Activated CD8-positive, alpha-beta T cell treated with anti-CD3 and anti-CD28 coated beads for 36 hours (primary cell): Measurements from ENCODE around the gene HRH1. TPM values are rescaled to one million over a fixed set of nuclear protein-coding genes. Genes with fewer than 3 reads are reported as not detected.

Experiments used
- ATAC-seq: fragments of 200-7000 bp; cut with Tn5 transposase; one replicate; pipeline ENCODE4 v1.10.0; 2021; ENCODE audit warnings: mild to moderate bottlenecking, moderate library complexity
- CTCF ChIA-PET: fragments of 350-600 bp; sonication (Branson Sonifier 250); formaldehyde crosslinking; loops from one replicate; lab custom pipeline; 2021; ENCODE audit warnings: antibody characterized with exemption; lab: Charles Lee
- POLR2A ChIA-PET: fragments of 350-600 bp; sonication (Branson Sonifier 250); formaldehyde crosslinking; loops from one replicate; lab custom pipeline; 2021; ENCODE audit warnings: antibody characterized with exemption; lab: Charles Lee
- DNase-seq: peaks from one replicate; pipeline ENCODE4 v3.0.0-alpha.2; 2020
- H3K27ac Mint-ChIP-seq: one replicate; pipeline ENCODE4 v1.8.0; 2021; ENCODE audit warnings: mild to moderate bottlenecking, mixed read lengths
- H3K27me3 Mint-ChIP-seq: one replicate; pipeline ENCODE4 v1.8.0; 2021; ENCODE audit warnings: mixed read lengths
- H3K36me3 Mint-ChIP-seq: one replicate; pipeline ENCODE4 v1.8.0; 2021; ENCODE audit warnings: low read depth, mixed read lengths
- H3K4me1 Mint-ChIP-seq: one replicate; pipeline ENCODE4 v1.8.0; 2021; ENCODE audit warnings: low read depth, mixed read lengths
- H3K4me3 Mint-ChIP-seq: one replicate; pipeline ENCODE4 v1.8.0; 2021; ENCODE audit warnings: mild to moderate bottlenecking, moderate library complexity, mixed read lengths
- H3K9me3 Mint-ChIP-seq: one replicate; pipeline ENCODE4 v1.8.0; 2021; ENCODE audit warnings: mixed read lengths
- intact Hi-C: fragments of 100-400 bp; cut with micrococcal nuclease; formaldehyde crosslinking; loops from one replicate; pipeline ENCODE4 v1.10.0; 2022
- total RNA-seq, 2 experiments: library from RNA; stranded (reverse); gene quantifications; one replicate each; pipeline ENCODE4 v1.2.3, GENCODE V29; 2021
- TF ChIP-seq, protein P1 (sequence below): fragments of 200-600 bp; IDR thresholded peaks from one replicate; pipeline ENCODE4 v1.8.0; 2022; ENCODE audit warnings: antibody characterized with exemption, mild to moderate bottlenecking

The HRH1 gene
- total RNA-seq, 2 experiments from 2014 or later, result 0.34 to 0.59 TPM

DNA sequence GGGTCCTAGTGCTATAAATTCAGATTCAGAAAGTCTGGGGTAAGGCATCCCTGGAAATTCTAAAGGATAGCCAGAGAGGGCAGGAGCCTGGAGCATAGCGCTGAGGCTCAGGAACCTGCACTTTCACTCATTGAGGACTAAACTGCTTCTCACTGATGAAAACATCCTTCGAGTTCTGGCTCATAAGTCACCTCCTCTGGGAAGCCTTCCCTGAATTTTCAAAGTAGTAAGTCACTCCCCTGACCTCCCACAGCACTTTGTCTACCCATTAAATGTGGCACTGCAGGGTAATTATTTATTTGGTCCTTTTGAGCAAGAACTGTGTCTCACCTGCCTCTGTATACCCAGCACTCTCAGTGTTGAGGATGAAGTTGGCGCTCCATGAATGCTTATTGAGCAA, 30.9 kb downstream of the HRH1 start:
- no peaks in the 10 kb centered on the region for H3K36me3 Mint-ChIP-seq
- peaks cover 4% of the 10 kb centered on the region for H3K27me3 Mint-ChIP-seq
- CTCF ChIA-PET, result no interaction called here
- POLR2A ChIA-PET, result no interaction called here
- TF ChIP-seq, protein P1, sequence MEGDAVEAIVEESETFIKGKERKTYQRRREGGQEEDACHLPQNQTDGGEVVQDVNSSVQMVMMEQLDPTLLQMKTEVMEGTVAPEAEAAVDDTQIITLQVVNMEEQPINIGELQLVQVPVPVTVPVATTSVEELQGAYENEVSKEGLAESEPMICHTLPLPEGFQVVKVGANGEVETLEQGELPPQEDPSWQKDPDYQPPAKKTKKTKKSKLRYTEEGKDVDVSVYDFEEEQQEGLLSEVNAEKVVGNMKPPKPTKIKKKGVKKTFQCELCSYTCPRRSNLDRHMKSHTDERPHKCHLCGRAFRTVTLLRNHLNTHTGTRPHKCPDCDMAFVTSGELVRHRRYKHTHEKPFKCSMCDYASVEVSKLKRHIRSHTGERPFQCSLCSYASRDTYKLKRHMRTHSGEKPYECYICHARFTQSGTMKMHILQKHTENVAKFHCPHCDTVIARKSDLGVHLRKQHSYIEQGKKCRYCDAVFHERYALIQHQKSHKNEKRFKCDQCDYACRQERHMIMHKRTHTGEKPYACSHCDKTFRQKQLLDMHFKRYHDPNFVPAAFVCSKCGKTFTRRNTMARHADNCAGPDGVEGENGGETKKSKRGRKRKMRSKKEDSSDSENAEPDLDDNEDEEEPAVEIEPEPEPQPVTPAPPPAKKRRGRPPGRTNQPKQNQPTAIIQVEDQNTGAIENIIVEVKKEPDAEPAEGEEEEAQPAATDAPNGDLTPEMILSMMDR, result no peak
- intact Hi-C loops, result no loop called here
- H3K4me3 Mint-ChIP-seq, result no peak overlapping the region
- no peaks in the 10 kb centered on the region for H3K9me3 Mint-ChIP-seq
- H3K4me1 Mint-ChIP-seq, result no peaks in the 10 kb centered on the region
- H3K27ac Mint-ChIP-seq, result no peak overlapping the region
- ATAC-seq, result no peak
- DNase-seq, result no peak

DNA sequence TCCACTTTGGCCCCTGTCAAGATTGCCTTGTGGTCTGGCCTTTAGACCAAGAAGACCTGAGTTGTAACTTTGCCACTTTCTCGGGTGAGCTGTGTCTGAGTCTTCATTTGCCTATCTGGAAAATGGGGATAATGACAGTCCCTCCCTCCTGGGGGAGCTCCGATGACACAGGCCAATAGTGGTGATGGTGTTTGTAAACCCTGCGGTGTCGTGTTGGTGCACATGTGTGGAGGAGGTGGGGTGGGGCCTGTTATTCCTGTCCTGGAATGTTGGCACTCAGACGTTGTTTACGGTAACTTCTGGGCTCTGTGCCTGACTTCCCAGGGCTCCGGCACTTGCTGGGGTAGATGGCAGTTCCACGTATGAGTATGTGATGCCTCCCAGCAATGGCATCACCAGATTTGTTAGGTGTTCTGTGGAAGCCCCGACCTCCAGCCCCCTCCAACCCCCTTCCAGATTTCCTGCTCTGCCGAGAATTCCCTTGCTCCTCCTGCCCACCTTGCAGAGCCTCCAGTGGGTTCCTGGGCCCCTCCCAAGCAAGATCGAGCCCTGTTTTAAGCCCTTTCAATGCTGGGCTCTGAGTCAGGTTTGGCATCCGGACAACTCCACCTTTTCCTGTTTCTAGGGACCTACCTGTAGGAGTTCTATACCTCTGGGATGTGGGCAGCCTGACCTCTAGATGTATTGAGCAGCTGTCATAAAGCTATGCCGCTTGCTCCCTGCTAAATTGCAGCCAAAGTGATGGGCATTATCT, 31.4 kb downstream of the HRH1 start:
- ATAC-seq (no peak), DNase-seq (no peak)
- no peaks in the 10 kb centered on the region for H3K9me3 Mint-ChIP-seq
- H3K27me3 Mint-ChIP-seq, result peaks cover 4% of the 10 kb centered on the region
- H3K4me3 Mint-ChIP-seq, result no peak overlapping the region
- intact Hi-C loops, result no loop called here
- ChIA-PET CTCF (interaction anchor here (0.7 kb wide), 1 partner anchor 14 kb away, joined by 3 read pairs; no protein-coding TSS in a partner anchor), POLR2A (no interaction called here)
- H3K36me3 Mint-ChIP-seq, result no peaks in the 10 kb centered on the region
- H3K27ac Mint-ChIP-seq, result no peak overlapping the region
- H3K4me1 Mint-ChIP-seq, result no peaks in the 10 kb centered on the region
- TF ChIP-seq, protein P1, result no peak

- DNase-seq (no peak), ATAC-seq (no peak)
- no peaks in the 10 kb centered on the region for H3K9me3 Mint-ChIP-seq
- H3K27me3 Mint-ChIP-seq, result peaks cover 4% of the 10 kb centered on the region
- intact Hi-C loops, result no loop called here
- TF ChIP-seq, protein P1, result no peak
- ChIA-PET POLR2A (no interaction called here), CTCF (interaction anchor here (0.7 kb wide), 1 partner anchor 14 kb away, joined by 3 read pairs; no protein-coding TSS in a partner anchor)
- no peak overlapping the region for H3K27ac Mint-ChIP-seq
- no peaks in the 10 kb centered on the region for H3K4me1 Mint-ChIP-seq
- H3K36me3 Mint-ChIP-seq, result no peaks in the 10 kb centered on the region
- H3K4me3 Mint-ChIP-seq, result no peak overlapping the region
These were observed 32.0 kb downstream of the HRH1 start for GRCh38 chr3:11186318-11186692.

GRCh38 chr3:11186771-11187191, 32.5 kb downstream of the HRH1 start:
- Mint-ChIP-seq H3K4me1 (no peaks in the 10 kb centered on the region), H3K27me3 (peaks cover 4% of the 10 kb centered on the region), H3K27ac (no peak overlapping the region), H3K9me3 (no peaks in the 10 kb centered on the region), H3K4me3 (no peak overlapping the region), H3K36me3 (no peaks in the 10 kb centered on the region)
- POLR2A ChIA-PET, result no interaction called here
- DNase-seq (no peak), ATAC-seq (no peak)
- intact Hi-C loops, result no loop called here
- CTCF ChIA-PET, result no interaction called here
- TF ChIP-seq, protein P1, result no peak

GRCh38 chr3:11187681-11188080, 33.4 kb downstream of the HRH1 start:
- no peaks in the 10 kb centered on the region for H3K36me3 Mint-ChIP-seq
- no peaks in the 10 kb centered on the region for H3K9me3 Mint-ChIP-seq
- H3K27ac Mint-ChIP-seq, result no peak overlapping the region
- intact Hi-C loops, result no loop called here
- ChIA-PET CTCF (no interaction called here), POLR2A (no interaction called here)
- TF ChIP-seq, protein P1, result no peak
- no peak for DNase-seq
- no peak for ATAC-seq
- peaks cover 4% of the 10 kb centered on the region for H3K27me3 Mint-ChIP-seq
- no peak overlapping the region for H3K4me3 Mint-ChIP-seq
- H3K4me1 Mint-ChIP-seq, result no peaks in the 10 kb centered on the region
